ENCODE measurements around the gene TXNDC5.
"Not testable (repeated sequence)": the region's sequence is repeated elsewhere in the genome, so short reads cannot be mapped to it uniquely, and the experiment has no call there.

TXNDC5 gene

GRCh38 chr6:7902221-7902620, 8.4 kb downstream of the TXNDC5 start:
- Histone ChIP-seq H3K27me3 (ENCODE audit: control insufficient read depth, insufficient read depth, low read length) (no peaks in the 10 kb centered on the region), H3K9me3 (ENCODE audit: control insufficient read depth, insufficient read depth, low read length) (no peaks in the 10 kb centered on the region), H3K4me1 (ENCODE audit: control insufficient read depth, insufficient read depth, low read length) (no peaks in the 10 kb centered on the region), H3K36me3 (ENCODE audit: control insufficient read depth, insufficient read depth, low read length) (peaks cover 55% of the 10 kb centered on the region), H3K4me3 (ENCODE audit: low read depth, low read length) (no peak overlapping the region), H3K9ac (ENCODE audit: low read depth, low read length) (no peak overlapping the region)

- H3K27me3 ChIP-seq (ENCODE audit: control insufficient read depth, insufficient read depth, low read length), result no peaks in the 10 kb centered on the region
- H3K4me1 ChIP-seq (ENCODE audit: control insufficient read depth, insufficient read depth, low read length), result no peaks in the 10 kb centered on the region
- no peaks in the 10 kb centered on the region for H3K9me3 ChIP-seq (ENCODE audit: control insufficient read depth, insufficient read depth, low read length)
- no peak overlapping the region for H3K9ac ChIP-seq (ENCODE audit: low read depth, low read length)
- peaks cover 56% of the 10 kb centered on the region for H3K36me3 ChIP-seq (ENCODE audit: control insufficient read depth, insufficient read depth, low read length)
- H3K4me3 ChIP-seq (ENCODE audit: low read depth, low read length), result no peak overlapping the region
These were observed 8.8 kb downstream of the TXNDC5 start for GRCh38 chr6:7901780-7902179.

DNA sequence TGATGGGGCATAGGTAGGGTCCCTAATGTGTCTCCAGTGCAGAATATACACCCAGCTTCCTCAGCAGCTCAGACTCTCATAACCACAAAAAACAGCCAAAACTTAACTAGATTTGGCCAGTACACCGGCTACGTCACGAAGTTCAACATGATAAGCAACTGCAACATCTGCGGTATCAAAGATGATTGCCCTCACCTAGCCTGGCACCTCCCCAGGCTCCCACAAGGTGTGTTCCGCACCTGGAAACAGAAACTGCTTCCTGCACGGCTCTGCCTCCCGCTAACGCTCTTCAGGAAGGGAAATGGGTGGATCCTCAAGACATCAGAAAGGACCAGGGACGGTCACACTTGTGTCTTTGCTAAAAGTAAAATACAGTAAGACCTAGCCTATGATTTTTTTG, 9.5 kb downstream of the TXNDC5 start:
- Histone ChIP-seq H3K27me3 (ENCODE audit: control insufficient read depth, insufficient read depth, low read length) (no peaks in the 10 kb centered on the region), H3K9ac (ENCODE audit: low read depth, low read length) (no peak overlapping the region), H3K9me3 (ENCODE audit: control insufficient read depth, insufficient read depth, low read length) (no peaks in the 10 kb centered on the region), H3K36me3 (ENCODE audit: control insufficient read depth, insufficient read depth, low read length) (peaks cover 60% of the 10 kb centered on the region), H3K4me1 (ENCODE audit: control insufficient read depth, insufficient read depth, low read length) (no peaks in the 10 kb centered on the region), H3K4me3 (ENCODE audit: low read depth, low read length) (no peak overlapping the region)

- no peak overlapping the region for H3K4me3 ChIP-seq (ENCODE audit: low read depth, low read length)
These were observed 10.0 kb downstream of the TXNDC5 start for GRCh38 chr6:7900621-7901020.

DNA sequence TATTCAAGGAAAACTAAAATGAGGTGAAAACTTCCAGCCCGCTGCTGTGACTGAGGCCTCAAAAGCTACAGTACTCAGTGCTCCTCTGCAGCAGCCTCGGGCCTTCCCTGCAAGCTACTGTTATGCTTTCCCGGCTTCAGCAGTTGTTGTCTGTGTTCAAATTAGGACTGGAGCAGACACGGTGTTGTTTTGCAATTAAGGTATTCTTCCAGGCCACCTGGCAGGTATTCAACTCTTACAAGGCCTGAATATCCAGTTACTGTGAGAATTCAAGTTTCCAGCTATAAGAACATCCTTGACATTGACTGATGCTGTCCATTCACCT, 10.7 kb downstream of the TXNDC5 start:
- no peak overlapping the region for H3K9ac ChIP-seq (ENCODE audit: low read depth, low read length)
- H3K4me3 ChIP-seq (ENCODE audit: low read depth, low read length), result no peak overlapping the region
- no peaks in the 10 kb centered on the region for H3K27me3 ChIP-seq (ENCODE audit: control insufficient read depth, insufficient read depth, low read length)
- no peaks in the 10 kb centered on the region for H3K4me1 ChIP-seq (ENCODE audit: control insufficient read depth, insufficient read depth, low read length)
- peaks cover 69% of the 10 kb centered on the region for H3K36me3 ChIP-seq (ENCODE audit: control insufficient read depth, insufficient read depth, low read length)
- H3K9me3 ChIP-seq (ENCODE audit: control insufficient read depth, insufficient read depth, low read length), result no peaks in the 10 kb centered on the region

More at GRCh38 chr6:7900621-7901020, 10.0 kb downstream of the TXNDC5 start:
- H3K9me3 ChIP-seq (ENCODE audit: control insufficient read depth, insufficient read depth, low read length), result no peaks in the 10 kb centered on the region
- no peak overlapping the region for H3K9ac ChIP-seq (ENCODE audit: low read depth, low read length)
- H3K4me1 ChIP-seq (ENCODE audit: control insufficient read depth, insufficient read depth, low read length), result no peaks in the 10 kb centered on the region
- peaks cover 62% of the 10 kb centered on the region for H3K36me3 ChIP-seq (ENCODE audit: control insufficient read depth, insufficient read depth, low read length)
- no peaks in the 10 kb centered on the region for H3K27me3 ChIP-seq (ENCODE audit: control insufficient read depth, insufficient read depth, low read length)

GRCh38 chr6:7899101-7899888, 11.3 kb downstream of the TXNDC5 start:
- no peaks in the 10 kb centered on the region for H3K4me1 ChIP-seq (ENCODE audit: control insufficient read depth, insufficient read depth, low read length)
- no peak overlapping the region for H3K4me3 ChIP-seq (ENCODE audit: low read depth, low read length)
- H3K27me3 ChIP-seq (ENCODE audit: control insufficient read depth, insufficient read depth, low read length), result no peaks in the 10 kb centered on the region
- H3K9ac ChIP-seq (ENCODE audit: low read depth, low read length), result no peak overlapping the region
- H3K9me3 ChIP-seq (ENCODE audit: control insufficient read depth, insufficient read depth, low read length), result no peaks in the 10 kb centered on the region
- peaks cover 68% of the 10 kb centered on the region for H3K36me3 ChIP-seq (ENCODE audit: control insufficient read depth, insufficient read depth, low read length)

- not testable (repeated sequence) for H3K4me1 ChIP-seq (ENCODE audit: control insufficient read depth, insufficient read depth, low read length); H3K4me3 ChIP-seq (ENCODE audit: low read depth, low read length); H3K9me3 ChIP-seq (ENCODE audit: control insufficient read depth, insufficient read depth, low read length); H3K27me3 ChIP-seq (ENCODE audit: control insufficient read depth, insufficient read depth, low read length); H3K9ac ChIP-seq (ENCODE audit: low read depth, low read length)
- peaks cover 66% of the 10 kb centered on the region for H3K36me3 ChIP-seq (ENCODE audit: control insufficient read depth, insufficient read depth, low read length)
These were observed 12.4 kb downstream of the TXNDC5 start for GRCh38 chr6:7898193-7898586.

- Histone ChIP-seq H3K4me1 (ENCODE audit: control insufficient read depth, insufficient read depth, low read length) (no peaks in the 10 kb centered on the region), H3K4me3 (ENCODE audit: low read depth, low read length) (no peak overlapping the region), H3K9ac (ENCODE audit: low read depth, low read length) (no peak overlapping the region), H3K9me3 (ENCODE audit: control insufficient read depth, insufficient read depth, low read length) (no peaks in the 10 kb centered on the region), H3K36me3 (ENCODE audit: control insufficient read depth, insufficient read depth, low read length) (peaks cover 61% of the 10 kb centered on the region), H3K27me3 (ENCODE audit: control insufficient read depth, insufficient read depth, low read length) (no peaks in the 10 kb centered on the region)
These were observed 13.0 kb downstream of the TXNDC5 start for GRCh38 chr6:7897461-7898192.

GRCh38 chr6:7896465-7896987, 14.1 kb downstream of the TXNDC5 start:
- H3K4me3 ChIP-seq (ENCODE audit: low read depth, low read length), result no peak overlapping the region
- H3K4me1 ChIP-seq (ENCODE audit: control insufficient read depth, insufficient read depth, low read length), result no peaks in the 10 kb centered on the region
- H3K9me3 ChIP-seq (ENCODE audit: control insufficient read depth, insufficient read depth, low read length), result no peaks in the 10 kb centered on the region
- H3K27me3 ChIP-seq (ENCODE audit: control insufficient read depth, insufficient read depth, low read length), result no peaks in the 10 kb centered on the region
- H3K36me3 ChIP-seq (ENCODE audit: control insufficient read depth, insufficient read depth, low read length), result peaks cover 63% of the 10 kb centered on the region
- no peak overlapping the region for H3K9ac ChIP-seq (ENCODE audit: low read depth, low read length)

- Histone ChIP-seq H3K4me3 (ENCODE audit: low read depth, low read length) (no peak overlapping the region), H3K9me3 (ENCODE audit: control insufficient read depth, insufficient read depth, low read length) (no peaks in the 10 kb centered on the region), H3K36me3 (ENCODE audit: control insufficient read depth, insufficient read depth, low read length) (peaks cover 59% of the 10 kb centered on the region), H3K9ac (ENCODE audit: low read depth, low read length) (no peak overlapping the region), H3K27me3 (ENCODE audit: control insufficient read depth, insufficient read depth, low read length) (no peaks in the 10 kb centered on the region), H3K4me1 (ENCODE audit: control insufficient read depth, insufficient read depth, low read length) (no peaks in the 10 kb centered on the region)
These were observed 15.5 kb downstream of the TXNDC5 start for GRCh38 chr6:7895125-7895423.

DNA sequence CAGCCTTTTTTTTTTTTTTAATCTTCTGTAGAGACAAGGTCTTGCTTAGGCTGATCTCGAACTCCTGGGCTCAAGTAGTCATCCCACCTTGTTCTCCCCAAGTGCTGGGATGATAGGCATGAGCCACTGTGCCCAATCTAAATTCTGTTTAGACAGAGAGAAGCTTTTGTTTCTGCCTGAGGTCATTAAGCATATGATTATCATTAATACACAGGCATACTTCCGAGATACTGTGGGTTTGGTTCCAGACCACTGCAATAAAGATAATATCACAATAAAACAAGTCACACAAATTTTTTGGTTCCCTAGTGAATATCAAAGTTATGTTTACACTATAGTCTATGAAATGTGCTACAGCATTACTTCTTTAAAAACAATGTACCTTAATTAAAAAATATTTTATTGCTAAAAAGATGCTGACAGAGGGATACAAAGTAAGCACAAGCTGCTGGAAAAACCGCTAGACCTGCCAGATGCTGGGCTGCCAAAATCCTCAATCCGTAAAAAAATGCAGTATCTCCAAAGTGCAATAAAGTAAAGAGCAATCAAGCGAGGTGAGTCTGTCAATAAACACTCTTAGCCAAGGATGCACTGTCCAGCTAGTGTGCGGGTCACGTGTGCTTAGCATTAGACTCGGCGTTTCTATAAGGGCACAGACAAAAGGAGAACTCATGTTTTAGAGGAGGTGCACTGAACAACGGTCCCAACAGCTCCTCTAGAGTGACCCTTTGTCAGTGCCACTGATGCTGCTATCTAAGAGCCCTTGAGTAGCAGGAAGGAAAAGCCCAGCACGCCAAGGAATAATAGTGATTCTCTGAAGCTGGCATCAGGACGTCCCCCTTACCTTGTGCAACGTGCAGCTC, 16.1 kb downstream of the TXNDC5 start:
- H3K4me1 ChIP-seq (ENCODE audit: control insufficient read depth, insufficient read depth, low read length), result no peaks in the 10 kb centered on the region

More for the DNA sequence above, 16.1 kb downstream of the TXNDC5 start:
- Histone ChIP-seq H3K36me3 (ENCODE audit: control insufficient read depth, insufficient read depth, low read length) (peaks cover 56% of the 10 kb centered on the region), H3K27me3 (ENCODE audit: control insufficient read depth, insufficient read depth, low read length) (no peaks in the 10 kb centered on the region), H3K4me3 (ENCODE audit: low read depth, low read length) (no peak overlapping the region), H3K9ac (ENCODE audit: low read depth, low read length) (no peak overlapping the region), H3K9me3 (ENCODE audit: control insufficient read depth, insufficient read depth, low read length) (no peaks in the 10 kb centered on the region)

Measured in iPS-15b (cell line).